Trophoblast cell (in vitro differentiated cells and primary cell): ENCODE results near the gene RCBTB2.

Experiments
- DNase-seq, 2 donors: peaks; one replicate each; pipeline ENCODE4 v3.0.0-alpha.2; 2016
- H2AFZ ChIP-seq: 2 replicates; pipeline ENCODE4 v1.6.1; 2013; ENCODE audit warnings: low read length, moderate library complexity, mild to moderate bottlenecking; ENCODE audit not compliant: insufficient read depth, poor library complexity
- H2AK5ac ChIP-seq: 2 replicates; pipeline ENCODE4 v1.6.1; 2013; ENCODE audit warnings: mild to moderate bottlenecking, low read length
- H2BK120ac ChIP-seq: 2 replicates; pipeline ENCODE4 v1.6.1; 2013; ENCODE audit warnings: low read length, mild to moderate bottlenecking, moderate library complexity; ENCODE audit not compliant: insufficient read depth, poor library complexity
- H2BK12ac ChIP-seq: 2 replicates; pipeline ENCODE4 v1.6.1; 2013; ENCODE audit warnings: mild to moderate bottlenecking, low read length, moderate library complexity
- H2BK5ac ChIP-seq: 2 replicates; pipeline ENCODE4 v1.6.1; 2013; ENCODE audit warnings: low read length, low read depth, moderate library complexity, mild to moderate bottlenecking; ENCODE audit not compliant: poor library complexity
- H3K14ac ChIP-seq: 2 replicates; pipeline ENCODE4 v1.6.1; 2013; ENCODE audit warnings: mild to moderate bottlenecking, low read length
- H3K18ac ChIP-seq: 2 replicates; pipeline ENCODE4 v1.6.1; 2013; ENCODE audit warnings: mild to moderate bottlenecking, low read length
- H3K23ac ChIP-seq: 2 replicates; pipeline ENCODE4 v1.6.1; 2013; ENCODE audit warnings: low read length
- H3K27ac ChIP-seq: 2 replicates; pipeline ENCODE4 v1.5.1; 2013; ENCODE audit warnings: low read depth, mild to moderate bottlenecking, inconsistent platforms, low read length, moderate library complexity
- H3K27me3 ChIP-seq: 2 replicates; pipeline ENCODE4 v1.6.1; 2013; ENCODE audit warnings: inconsistent platforms, mild to moderate bottlenecking, low read length, moderate library complexity; ENCODE audit not compliant: insufficient read depth
- H3K36me3 ChIP-seq, 2 experiments: 1 replicate in 1 of 2; 2 replicates in 1 of 2; pipeline ENCODE4 v1.6.1; 2013; ENCODE audit warnings: low read length in 2 of 2, mild to moderate bottlenecking in 2 of 2, moderate library complexity in 1 of 2; ENCODE audit not compliant: insufficient read depth in 2 of 2, control insufficient read depth in 1 of 2
- H3K4ac ChIP-seq: 2 replicates; pipeline ENCODE4 v1.6.1; 2013; ENCODE audit warnings: low read depth, mild to moderate bottlenecking, low read length, moderate library complexity
- H3K4me1 ChIP-seq, 2 experiments: 1 replicate in 1 of 2; 2 replicates in 1 of 2; pipeline ENCODE4 v1.6.1; 2013; ENCODE audit warnings: low read length in 2 of 2, mild to moderate bottlenecking in 2 of 2, moderate library complexity in 1 of 2; ENCODE audit not compliant: insufficient read depth in 2 of 2, control insufficient read depth in 1 of 2
- H3K4me2 ChIP-seq: 2 replicates; pipeline ENCODE4 v1.6.1; 2013; ENCODE audit warnings: inconsistent platforms, mild to moderate bottlenecking, low read length, moderate library complexity
- H3K4me3 ChIP-seq: 2 replicates; pipeline ENCODE4 v1.5.1; 2013; ENCODE audit warnings: mild to moderate bottlenecking, low read depth, low read length, inconsistent platforms
- H3K79me1 ChIP-seq: one replicate; pipeline ENCODE4 v1.6.1; 2013; ENCODE audit warnings: low read length
- H3K79me2 ChIP-seq: 2 replicates; pipeline ENCODE4 v1.6.1; 2013; ENCODE audit warnings: low read length, mild to moderate bottlenecking; ENCODE audit not compliant: control insufficient read depth, insufficient read depth, poor library complexity
- H3K9ac ChIP-seq: 2 replicates; pipeline ENCODE4 v1.6.1; 2013; ENCODE audit warnings: mild to moderate bottlenecking, low read length
- H3K9me3 ChIP-seq: 2 replicates; pipeline ENCODE4 v1.6.1; 2013; ENCODE audit warnings: low read depth, mild to moderate bottlenecking, control low read depth, inconsistent platforms, low read length; ENCODE audit not compliant: insufficient read depth
- H4K12ac ChIP-seq: 2 replicates; pipeline ENCODE4 v1.6.1; 2013; ENCODE audit warnings: low read depth, mild to moderate bottlenecking, low read length, moderate library complexity
- H4K8ac ChIP-seq: 2 replicates; pipeline ENCODE4 v1.6.1; 2013; ENCODE audit warnings: low read depth, mild to moderate bottlenecking, low read length, moderate library complexity
- H4K91ac ChIP-seq: one replicate; pipeline ENCODE4 v1.6.1; 2013; ENCODE audit warnings: low read depth, mild to moderate bottlenecking, low read length, moderate library complexity
- WGBS: extraction: QIAGEN DNeasy Blood & Tissue Kit; methylation state at CpG from one replicate; pipeline ENCODE4 v1.1.7; 2013; ENCODE audit warnings: missing lambda C conversion rate; ENCODE audit not compliant: insufficient read length, insufficient coverage; ENCODE audit errors: extremely low coverage; 5-methylcytosine and 5-hydroxymethylcytosine counted together

RCBTB2 gene

DNA sequence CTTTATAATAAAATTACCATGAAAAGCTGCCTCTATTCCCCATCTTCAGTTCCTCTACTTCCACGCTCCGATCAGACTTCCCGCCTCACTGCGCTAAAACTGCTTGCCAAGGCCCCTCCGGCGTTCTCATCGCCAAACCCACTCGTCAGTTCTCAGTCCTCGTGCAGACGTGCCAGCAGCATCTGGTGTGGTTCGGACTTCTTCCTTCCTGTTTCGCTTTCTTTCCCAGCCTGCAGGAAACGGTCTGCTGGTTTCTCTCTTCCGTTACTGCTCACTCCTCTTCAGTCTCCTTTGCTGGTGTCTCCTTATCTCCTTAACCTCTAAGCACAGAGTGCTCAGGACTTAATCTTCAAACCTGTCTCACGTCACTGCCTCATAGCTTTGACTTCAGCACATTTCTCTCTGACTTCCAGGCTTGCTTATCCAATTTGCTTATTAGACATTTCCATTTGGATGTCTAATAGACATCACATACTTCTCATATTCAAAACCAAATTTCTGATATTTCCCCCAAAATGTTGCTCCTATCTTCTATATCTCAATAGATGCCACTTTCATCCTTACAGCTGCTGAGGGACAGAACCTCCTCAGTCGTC lies 40.3 kb downstream of the RCBTB2 start:
- no peak overlapping the region for H3K4me3 ChIP-seq
- H2AFZ ChIP-seq, result no peak overlapping the region
- no peak overlapping the region for H2BK12ac ChIP-seq
- H3K23ac ChIP-seq, result no peak overlapping the region
- peak; percentile 73 to 79 for DNase-seq
- H4K8ac ChIP-seq, result no peak overlapping the region
- H3K14ac ChIP-seq, result no peak overlapping the region
- H2BK5ac ChIP-seq, result no peak overlapping the region
- H4K91ac ChIP-seq, result no peak overlapping the region
- no peak overlapping the region for H3K4me2 ChIP-seq
- no peak overlapping the region for H2BK120ac ChIP-seq
- H3K79me1 ChIP-seq, result no peaks in the 10 kb centered on the region
- H4K12ac ChIP-seq, result no peak overlapping the region
- H3K9ac ChIP-seq, result no peak overlapping the region
- H3K9me3 ChIP-seq, result peaks cover 2% of the 10 kb centered on the region
- H3K4me1 ChIP-seq, result no peaks in the 10 kb centered on the region
- no CpG with 5 or more reads among the region's 16 CpGs for WGBS
- peaks cover 0 to 2% of the 10 kb centered on the region in 2 experiments for H3K36me3 ChIP-seq
- H2AK5ac ChIP-seq, result no peak overlapping the region
- no peak overlapping the region for H3K4ac ChIP-seq
- no peaks in the 10 kb centered on the region for H3K79me2 ChIP-seq
- no peak overlapping the region for H3K18ac ChIP-seq
- no peaks in the 10 kb centered on the region for H3K27me3 ChIP-seq
- H3K27ac ChIP-seq, result no peak overlapping the region

DNA sequence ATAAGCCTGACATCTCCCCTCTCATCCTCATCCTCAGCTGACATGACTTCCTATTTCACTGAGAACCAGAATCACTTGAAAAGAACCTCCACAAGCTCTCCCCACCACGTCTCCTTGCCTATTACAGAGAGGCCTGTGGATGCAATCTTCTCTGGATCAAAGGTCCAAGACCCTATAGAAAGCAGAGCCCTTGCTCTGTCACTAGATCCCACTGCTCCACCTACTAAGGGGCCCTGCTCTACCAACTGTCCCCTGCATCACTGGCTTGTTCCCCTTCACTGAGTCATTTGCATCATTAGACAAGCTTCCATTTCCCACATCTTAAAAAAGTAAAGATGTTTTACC lies 40.8 kb downstream of the RCBTB2 start:
- Histone ChIP-seq H3K79me2 (no peaks in the 10 kb centered on the region), H4K8ac (no peak overlapping the region), H3K4me2 (no peak overlapping the region), H2BK12ac (no peak overlapping the region), H3K27me3 (no peaks in the 10 kb centered on the region), H2BK5ac (no peak overlapping the region), H3K4me3 (no peak overlapping the region), H3K27ac (no peak overlapping the region), H3K18ac (no peak overlapping the region), H4K12ac (no peak overlapping the region), H2BK120ac (no peak overlapping the region), H3K4me1 (no peaks in the 10 kb centered on the region), H2AFZ (no peak overlapping the region), H3K4ac (no peak overlapping the region), H3K9me3 (peaks cover 2% of the 10 kb centered on the region), H4K91ac (no peak overlapping the region), H3K14ac (no peak overlapping the region), H3K79me1 (no peaks in the 10 kb centered on the region), H3K9ac (no peak overlapping the region), H3K23ac (no peak overlapping the region), H3K36me3 (peaks cover 0 to 2% of the 10 kb centered on the region in 2 experiments), H2AK5ac (no peak overlapping the region)
- no peak for DNase-seq
- no CpG with 5 or more reads among the region's 1 CpG for WGBS

DNA sequence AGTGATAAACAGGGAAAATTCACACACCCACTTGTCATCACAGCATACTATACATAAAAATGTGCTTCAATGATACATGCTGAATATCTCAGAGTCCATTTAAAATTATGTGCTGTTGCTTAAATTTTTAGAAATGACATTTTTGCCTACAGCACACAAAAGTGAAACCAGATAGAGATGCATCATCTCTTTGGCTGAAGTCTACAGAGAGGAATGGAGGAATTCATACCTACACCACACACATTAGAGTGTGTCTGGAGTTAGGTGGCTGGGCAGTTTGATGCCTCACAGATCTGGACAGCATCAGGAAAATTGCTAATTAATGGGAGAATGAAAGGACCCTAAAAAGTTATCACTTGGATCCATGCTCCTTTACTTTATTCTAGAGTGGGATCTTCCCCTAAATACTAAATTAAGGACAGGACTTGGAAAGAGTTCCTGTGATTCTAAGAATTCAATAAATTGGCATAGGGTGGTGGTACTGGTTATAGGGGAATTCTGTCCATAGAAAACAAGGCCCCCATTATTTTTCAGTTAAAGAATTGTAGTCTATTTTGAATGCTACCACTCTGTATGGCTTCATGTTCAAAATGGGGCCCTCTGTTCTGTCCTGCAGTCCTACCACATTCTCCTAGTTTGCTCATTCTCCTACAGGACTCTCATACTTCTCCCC lies 41.3 kb downstream of the RCBTB2 start:
- Histone ChIP-seq H2BK12ac (no peak overlapping the region), H3K79me2 (no peaks in the 10 kb centered on the region), H3K4ac (no peak overlapping the region), H3K14ac (no peak overlapping the region), H2AK5ac (no peak overlapping the region), H3K18ac (no peak overlapping the region), H2BK120ac (no peak overlapping the region), H3K4me2 (no peak overlapping the region), H4K91ac (no peak overlapping the region), H4K12ac (no peak overlapping the region), H3K27ac (no peak overlapping the region), H3K9me3 (peaks cover 2% of the 10 kb centered on the region), H4K8ac (no peak overlapping the region), H3K9ac (no peak overlapping the region), H3K27me3 (no peaks in the 10 kb centered on the region), H2AFZ (no peak overlapping the region), H3K4me1 (no peaks in the 10 kb centered on the region), H3K36me3 (peaks cover 0 to 2% of the 10 kb centered on the region in 2 experiments), H3K4me3 (no peak overlapping the region), H3K79me1 (no peaks in the 10 kb centered on the region), H2BK5ac (no peak overlapping the region), H3K23ac (no peak overlapping the region)
- DNase-seq, result peak in 1 of 2 donors; percentile 67

DNA sequence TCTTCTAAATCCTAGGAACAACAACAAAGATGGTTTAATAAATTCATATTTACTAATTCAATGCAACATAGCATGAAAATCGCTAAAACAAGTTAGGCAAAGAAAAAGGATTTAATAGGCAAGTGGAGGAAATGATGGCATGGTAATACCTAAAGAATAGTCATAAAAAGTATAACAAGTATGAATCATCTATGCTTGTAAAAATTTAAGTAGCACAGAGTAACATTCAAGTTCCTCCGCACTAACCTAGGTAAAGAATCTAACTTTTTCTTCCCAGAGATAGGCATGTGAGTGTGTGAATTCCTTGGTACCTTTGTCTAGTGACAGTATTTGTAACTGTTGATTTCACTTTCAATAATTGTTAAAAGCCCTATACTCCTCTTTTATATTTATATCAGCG lies 42.6 kb downstream of the RCBTB2 start:
- Histone ChIP-seq H2AK5ac (no peak overlapping the region), H3K36me3 (peaks cover 0 to 2% of the 10 kb centered on the region in 2 experiments), H3K27ac (no peak overlapping the region), H2AFZ (no peak overlapping the region), H3K18ac (no peak overlapping the region), H3K23ac (no peak overlapping the region), H2BK5ac (no peak overlapping the region), H3K4me3 (no peak overlapping the region), H3K27me3 (no peaks in the 10 kb centered on the region), H2BK120ac (no peak overlapping the region), H3K4me1 (no peaks in the 10 kb centered on the region), H4K91ac (no peak overlapping the region), H2BK12ac (no peak overlapping the region), H3K14ac (no peak overlapping the region), H3K79me2 (no peaks in the 10 kb centered on the region), H3K4me2 (no peak overlapping the region), H4K8ac (no peak overlapping the region), H3K79me1 (no peaks in the 10 kb centered on the region), H4K12ac (no peak overlapping the region), H3K9me3 (peaks cover 2% of the 10 kb centered on the region), H3K4ac (no peak overlapping the region), H3K9ac (no peak overlapping the region)
- WGBS, result no CpG with 5 or more reads among the region's 3 CpGs
- no peak for DNase-seq
